GM12892 (cell line): ENCODE results near the gene CIB4.

Experiments
- POLR2A ChIP-seq: IDR thresholded peaks from 2 replicates; pipeline ENCODE4 v1.6.1; 2011; ENCODE audit warnings: low read depth, low read length, control low read depth
- POLR2AphosphoS5 ChIP-seq: IDR thresholded peaks from 2 replicates; pipeline ENCODE4 v1.6.1; 2011; ENCODE audit warnings: low read depth, low read length, control low read depth
- TAF1 ChIP-seq: IDR thresholded peaks from 2 replicates; pipeline ENCODE4 v1.6.1; 2011; ENCODE audit warnings: low read depth, mild to moderate bottlenecking, control low read depth, low read length, borderline replicate concordance

DNA sequence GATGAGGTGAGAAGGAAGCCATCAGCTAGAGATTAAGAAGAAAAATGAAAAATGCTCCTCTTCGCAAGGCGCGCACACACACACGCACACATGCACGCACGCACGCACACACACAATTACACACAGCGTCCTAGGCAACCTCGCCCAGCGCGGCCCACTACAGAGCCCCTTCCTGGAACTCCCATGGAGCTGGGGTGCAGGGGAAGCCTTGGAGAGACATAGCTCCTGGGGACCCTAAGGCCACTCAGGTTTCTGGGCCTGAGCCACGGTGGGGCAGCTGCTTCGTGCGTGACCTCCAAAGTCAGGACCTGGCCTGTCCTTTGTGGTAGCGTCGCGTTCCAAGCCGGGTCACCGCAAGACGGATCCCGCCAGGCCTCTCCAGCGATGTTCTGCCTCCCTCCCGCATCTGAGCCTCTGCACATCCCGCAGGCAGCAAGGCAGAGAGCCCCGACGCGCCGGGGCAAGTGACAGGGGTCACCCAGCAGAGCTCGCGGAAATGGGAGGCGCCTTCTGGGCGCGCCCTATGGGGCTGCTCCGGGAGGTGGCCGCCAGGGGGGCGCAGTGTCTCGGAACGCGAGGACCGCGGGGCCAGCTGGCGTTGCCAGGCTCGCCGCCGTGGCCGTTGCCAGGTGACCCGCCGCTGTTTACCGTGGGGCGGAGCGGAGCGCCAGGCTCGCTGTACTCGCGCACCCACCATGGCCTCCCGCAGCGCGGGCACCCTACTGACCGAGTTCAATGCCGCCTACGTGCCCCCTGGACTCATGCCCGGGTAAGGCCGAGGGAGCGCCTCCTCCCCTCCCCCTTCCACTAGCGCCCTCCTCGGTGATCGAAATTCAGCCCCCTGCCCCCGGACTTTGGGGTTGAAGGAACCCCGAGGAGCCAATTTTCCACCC is 79.0 kb downstream of the CIB4 start:
- TF ChIP-seq TAF1 (no peak), POLR2AphosphoS5 (no peak), POLR2A (no peak)
